Activated CD8-positive, alpha-beta memory T cell treated with anti-CD3 and anti-CD28 coated beads for 36 hours (primary cell): Measurements from ENCODE around the gene ZNF282. TPM values are rescaled to one million over a fixed set of nuclear protein-coding genes. Genes with fewer than 3 reads are reported as not detected.

ENCODE experiments used
- CTCF ChIA-PET: fragments of 350-600 bp; sonication (Branson Sonifier 250); formaldehyde crosslinking; loops from one replicate; lab custom pipeline; 2021; ENCODE audit warnings: antibody characterized with exemption; lab: Charles Lee
- POLR2A ChIA-PET: fragments of 350-600 bp; sonication (Branson Sonifier 250); formaldehyde crosslinking; loops from one replicate; lab custom pipeline; 2021; ENCODE audit warnings: antibody characterized with exemption; lab: Charles Lee
- total RNA-seq, 2 experiments: library from RNA; stranded (reverse); gene quantifications; one replicate each; pipeline ENCODE4 v1.2.3, GENCODE V29; 2021

ZNF282 gene
- total RNA-seq, 2 experiments from 2014 or later, result 31.8 to 35.8 TPM

- ChIA-PET CTCF (no interaction called here), POLR2A (no interaction called here)
Measured at GRCh38 chr7:149181450-149181790, 13.9 kb upstream of the ZNF282 start.

GRCh38 chr7:149184274-149184673, 11.1 kb upstream of the ZNF282 start:
- ChIA-PET POLR2A (interaction anchor here (1.8 kb wide), 1 partner anchor 11 kb away, joined by 5 read pairs; the partner anchor contains the start of gene ZNF282), CTCF (no interaction called here)

GRCh38 chr7:149188213-149188612, 7.1 kb upstream of the ZNF282 start:
- ChIA-PET POLR2A (no interaction called here), CTCF (interaction anchor here (1.4 kb wide), 1 partner anchor 22 kb away, joined by 4 read pairs; no protein-coding TSS in a partner anchor)

GRCh38 chr7:149188637-149189259, 6.6 kb upstream of the ZNF282 start:
- CTCF ChIA-PET, result interaction anchor here (1.4 kb wide), 1 partner anchor 22 kb away, joined by 4 read pairs; no protein-coding TSS in a partner anchor
- POLR2A ChIA-PET, result no interaction called here

- POLR2A ChIA-PET, result no interaction called here
- CTCF ChIA-PET, result no interaction called here
Measured at GRCh38 chr7:149191851-149192250, 3.5 kb upstream of the ZNF282 start.

- POLR2A ChIA-PET, result interaction anchor here (1.1 to 2.5 kb wide), 4 partner anchors 10 to 45 kb away, joined by 5 to 13 read pairs (median 5); partner anchors contain the start of gene ZNF212
- CTCF ChIA-PET, result interaction anchor here (0.5 to 3.4 kb wide), 7 partner anchors 15 to 213 kb away, joined by 3 to 16 read pairs (median 5); partner anchors contain the start of genes ZNF398 and ZNF783
Measured at GRCh38 chr7:149194799-149195179, 557 bp upstream of the ZNF282 start.

GRCh38 chr7:149196151-149196704, 882 bp downstream of the ZNF282 start:
- CTCF ChIA-PET, result interaction anchor here (1.6 to 3.4 kb wide), 5 partner anchors 13 to 89 kb away, joined by 4 to 16 read pairs (median 10); partner anchors contain the start of genes ZNF398 and ZNF783
- POLR2A ChIA-PET, result interaction anchor here (0.9 to 2.5 kb wide), 5 partner anchors 12 to 88 kb away, joined by 3 to 13 read pairs (median 5); partner anchors contain the start of genes ZNF212 and ZNF425

- ChIA-PET CTCF (no interaction called here), POLR2A (interaction anchor here (0.6 to 2.5 kb wide), 3 partner anchors 11 to 69 kb away, joined by 3 to 13 read pairs (median 5); no protein-coding TSS in a partner anchor)
Measured at GRCh38 chr7:149196705-149197171, 1.4 kb downstream of the ZNF282 start.

- POLR2A ChIA-PET, result interaction anchor here (0.8 kb wide), 1 partner anchor 50 kb away, joined by 3 read pairs; no protein-coding TSS in a partner anchor
- CTCF ChIA-PET, result no interaction called here
Measured at GRCh38 chr7:149197675-149198074, 2.3 kb downstream of the ZNF282 start.

- CTCF ChIA-PET, result no interaction called here
- POLR2A ChIA-PET, result interaction anchor here (0.6 kb wide), 1 partner anchor 34 kb away, joined by 3 read pairs; no protein-coding TSS in a partner anchor
Measured at GRCh38 chr7:149198161-149198816, 2.9 kb downstream of the ZNF282 start.

GRCh38 chr7:149199234-149199995, 4.1 kb downstream of the ZNF282 start:
- ChIA-PET CTCF (interaction anchor here (1.1 kb wide), 2 partner anchors 8 to 13 kb away, joined by 3 to 5 read pairs; no protein-coding TSS in a partner anchor), POLR2A (no interaction called here)

GRCh38 chr7:149202831-149203231, 7.5 kb downstream of the ZNF282 start:
- CTCF ChIA-PET, result interaction anchor here (0.6 kb wide), 1 partner anchor 40 kb away, joined by 3 read pairs; no protein-coding TSS in a partner anchor
- POLR2A ChIA-PET, result no interaction called here

GRCh38 chr7:149205690-149206381, 10.5 kb downstream of the ZNF282 start:
- ChIA-PET CTCF (no interaction called here), POLR2A (no interaction called here)

- POLR2A ChIA-PET, result interaction anchor here (1.2 kb wide), 1 partner anchor 12 kb away, joined by 5 read pairs; the partner anchor contains the start of gene ZNF282
Measured at GRCh38 chr7:149207324-149208035, 12.1 kb downstream of the ZNF282 start.

GRCh38 chr7:149209518-149210269, 14.3 kb downstream of the ZNF282 start:
- ChIA-PET POLR2A (interaction anchor here (0.6 to 1.9 kb wide), 5 partner anchors 14 to 114 kb away, joined by 3 to 13 read pairs (median 4); partner anchors contain the start of genes ZNF282 and ZNF398), CTCF (interaction anchor here (0.7 to 3.5 kb wide), 8 partner anchors 9 to 62 kb away, joined by 3 to 16 read pairs (median 3); partner anchors contain the start of genes ZNF282 and ZNF398)

More at GRCh38 chr7:149207324-149208035, 12.1 kb downstream of the ZNF282 start:
- CTCF ChIA-PET, result interaction anchor here (0.6 to 3.5 kb wide), 3 partner anchors 8 to 23 kb away, joined by 3 to 16 read pairs (median 4); partner anchors contain the start of gene ZNF282

- CTCF ChIA-PET, result interaction anchor here (0.7 to 3.5 kb wide), 7 partner anchors 8 to 62 kb away, joined by 3 to 16 read pairs (median 3); partner anchors contain the start of gene ZNF282
- POLR2A ChIA-PET, result interaction anchor here (0.6 to 1.9 kb wide), 5 partner anchors 15 to 113 kb away, joined by 3 to 13 read pairs (median 4); partner anchors contain the start of genes ZNF282 and ZNF398
Measured at GRCh38 chr7:149210551-149210950, 15.2 kb downstream of the ZNF282 start.
